SK-N-SH (cell line): ENCODE data around the gene RHBDD3. TPM values are rescaled to one million over a fixed set of nuclear protein-coding genes. Genes with fewer than 3 reads are reported as not detected.
"Not testable (repeated sequence)": the region's sequence is repeated elsewhere in the genome, so short reads cannot be mapped to it uniquely, and the experiment has no call there.

Experiments used
- CTCF ChIA-PET: fragments of 300-600, 350-600 bp; formaldehyde crosslinking; extraction: SDS; loops from one replicate; lab custom pipeline; 2021; lab: Yijun Ruan, JAX
- POLR2A ChIA-PET: fragments of 350-600 bp; sonication (Branson Sonifier 250); formaldehyde crosslinking; extraction: SDS; loops from one replicate; lab custom pipeline; 2020; ENCODE audit warnings: antibody characterized with exemption, inconsistent platforms; lab: Yijun Ruan, JAX
- DNase-seq: peaks from one replicate; pipeline ENCODE4 v3.0.0; 2012
- H2AFZ ChIP-seq: fragments of 200-600 bp; sonication (generic); 2 replicates; pipeline ENCODE4 v1.8.1; 2016; ENCODE audit warnings: antibody characterized with exemption, mild to moderate bottlenecking, low read depth
- H3F3A ChIP-seq: fragments of 200-600 bp; sonication (generic); replicated peaks from 2 replicates; pipeline ENCODE3; 2016; ENCODE audit warnings: antibody characterized with exemption, mild to moderate bottlenecking; ENCODE audit not compliant: insufficient read depth
- H3K27ac ChIP-seq, 2 experiments: fragments of 200-500 bp in 1 of 2; fragments of 200-600 bp in 1 of 2; sonication (Bioruptor generic) in 1 of 2; sonication (generic), shearing (Covaris generic) in 1 of 2; 2 replicates each; pipeline versions ENCODE4 v1.5.1 to v1.6.1; 2014 to 2016; ENCODE audit warnings: low read depth in 2 of 2, inconsistent platforms in 1 of 2, low read length in 1 of 2, mild to moderate bottlenecking in 1 of 2, mixed read lengths in 1 of 2
- H3K27me3 ChIP-seq: fragments of 200-600 bp; sonication (generic), shearing (Covaris generic); 2 replicates; pipeline ENCODE4 v1.6.1; 2016; ENCODE audit warnings: mixed run types; ENCODE audit not compliant: insufficient read depth
- H3K36me3 ChIP-seq, 2 experiments: fragments of 200-500 bp in 1 of 2; fragments of 200-600 bp in 1 of 2; sonication (Bioruptor generic) in 1 of 2; sonication (generic) in 1 of 2; replicated peaks in 1 of 2; 2 replicates each; pipeline versions ENCODE3 to v1.5.1; 2014 to 2016; ENCODE audit warnings: low read length in 1 of 2, mild to moderate bottlenecking in 1 of 2; ENCODE audit not compliant: insufficient read depth in 2 of 2, control insufficient read depth in 1 of 2
- H3K4me1 ChIP-seq, 2 experiments: fragments of 200-500 bp in 1 of 2; fragments of 200-600 bp in 1 of 2; sonication (Bioruptor generic) in 1 of 2; sonication (generic), shearing (Covaris generic) in 1 of 2; 2 replicates each; pipeline versions ENCODE4 v1.5.1 to v1.6.1; 2014 to 2016; ENCODE audit warnings: low read depth in 1 of 2, low read length in 1 of 2, mixed run types in 1 of 2; ENCODE audit not compliant: insufficient read depth in 2 of 2, control insufficient read depth in 1 of 2
- H3K4me2 ChIP-seq: fragments of 200-600 bp; sonication (generic), shearing (Covaris generic); 2 replicates; pipeline ENCODE4 v1.6.1; 2017; ENCODE audit warnings: mixed run types
- H3K4me3 ChIP-seq, 2 experiments: fragments of 200-500 bp in 1 of 2; fragments of 200-600 bp in 1 of 2; sonication (Bioruptor generic) in 1 of 2; sonication (generic), shearing (Covaris generic) in 1 of 2; 2 replicates each; pipeline versions ENCODE4 v1.5.1 to v1.8.1; 2014 to 2016; ENCODE audit warnings: low read depth in 2 of 2, inconsistent platforms in 1 of 2, low read length in 1 of 2, mild to moderate bottlenecking in 1 of 2, mixed read lengths in 1 of 2, moderate library complexity in 1 of 2
- H3K79me2 ChIP-seq: fragments of 200-600 bp; sonication (generic); 2 replicates; pipeline ENCODE4 v1.8.1; 2017; ENCODE audit warnings: mild to moderate bottlenecking; ENCODE audit not compliant: insufficient read depth
- H3K9ac ChIP-seq: fragments of 200-600 bp; sonication (generic); 2 replicates; pipeline ENCODE4 v1.6.1; 2017; ENCODE audit warnings: mixed run types
- H3K9me2 ChIP-seq: fragments of 200-600 bp; sonication (generic); 2 replicates; pipeline ENCODE4 v1.6.1; 2017; ENCODE audit warnings: mixed run types
- H3K9me3 ChIP-seq: fragments of 200-600 bp; sonication (generic); 2 replicates; pipeline ENCODE4 v1.6.1; 2017; ENCODE audit warnings: mixed run types, mild to moderate bottlenecking, moderate library complexity
- H4K20me1 ChIP-seq: fragments of 200-600 bp; sonication (generic); 2 replicates; pipeline ENCODE4 v1.6.1; 2017; ENCODE audit warnings: mild to moderate bottlenecking, mixed run types; ENCODE audit not compliant: insufficient read depth
- CTCF ChIP-seq: fragments of 200-600 bp; sonication (generic); IDR thresholded peaks from 2 replicates; pipeline ENCODE4 v1.6.1; 2017; ENCODE audit warnings: antibody characterized with exemption, mild to moderate bottlenecking, moderate library complexity
- EP300 ChIP-seq, 2 experiments: IDR thresholded peaks; 2 replicates each; pipeline versions ENCODE4 v1.4.0 to v1.6.1; 2012; ENCODE audit warnings: borderline replicate concordance in 1 of 2, low read depth in 1 of 2, low read length in 1 of 2
- GABPA ChIP-seq: IDR thresholded peaks from 2 replicates; pipeline ENCODE4 v1.4.0; 2012; ENCODE audit warnings: low read depth, mild to moderate bottlenecking
- PBX3 ChIP-seq: IDR thresholded peaks from 2 replicates; pipeline ENCODE4; 2012
- RAD21 ChIP-seq: IDR thresholded peaks from 2 replicates; pipeline ENCODE4 v1.6.1; 2012; ENCODE audit warnings: mild to moderate bottlenecking, low read length
- SMC3 ChIP-seq: IDR thresholded peaks from 2 replicates; pipeline ENCODE4 v1.6.1; 2012; ENCODE audit warnings: low read depth, low read length, improper control_type of control experiment
- TCF12 ChIP-seq: IDR thresholded peaks from 2 replicates; pipeline ENCODE4 v1.4.0; 2012
- TEAD4 ChIP-seq: IDR thresholded peaks from 2 replicates; pipeline ENCODE4 v1.4.0; 2012; ENCODE audit warnings: mild to moderate bottlenecking, borderline replicate concordance; ENCODE audit not compliant: insufficient read depth
- USF2 ChIP-seq: fragments of 150-350 bp; IDR thresholded peaks from 2 replicates; pipeline ENCODE4 v1.6.1; 2017; ENCODE audit warnings: antibody characterized with exemption, low read length, low read depth, borderline replicate concordance
- ZBTB33 ChIP-seq: IDR thresholded peaks from 2 replicates; pipeline ENCODE4 v1.4.0; 2012; ENCODE audit warnings: low read depth, borderline replicate concordance
- WGBS: methylation state at CpG from one replicate; pipeline ENCODE4 v1.1.6; 2017; ENCODE audit warnings: low lambda C conversion rate; 5-methylcytosine and 5-hydroxymethylcytosine counted together
- polyA plus RNA-seq, 3 experiments: library from polyadenylated mRNA; depleted of rRNA; stranded (reverse); fragments of >200 nt; gene quantifications; 2 replicates each; pipeline ENCODE4 v1.2.3, GENCODE V29; 2012

The RHBDD3 gene
- polyA plus RNA-seq, 1 of the 3 experiments (the other 2 are of a cell fraction): 19.0 TPM

- ChIA-PET POLR2A (no interaction called here), CTCF (interaction anchor here (0.6 to 1.2 kb wide), 3 partner anchors 13 to 396 kb away, joined by 3 read pairs; no protein-coding TSS in a partner anchor)
- Histone ChIP-seq H3K9me3 (no peaks in the 10 kb centered on the region), H3K4me2 (no peak overlapping the region), H2AFZ (no peak overlapping the region), H3K4me1 (no peaks in the 10 kb centered on the region), H3K27ac (no peak overlapping the region), H3F3A (no peaks in the 10 kb centered on the region), H3K36me3 (no peaks in the 10 kb centered on the region), H3K9ac (no peak overlapping the region), H4K20me1 (no peaks in the 10 kb centered on the region), H3K9me2 (no peaks in the 10 kb centered on the region), H3K27me3 (no peaks in the 10 kb centered on the region), H3K79me2 (no peaks in the 10 kb centered on the region), H3K4me3 (no peak overlapping the region)
- no peak for DNase-seq
- 77% methylated on average over 4 of the region's 5 CpGs for WGBS
- TF ChIP-seq SMC3 (no peak), ZBTB33 (no peak)
These were observed 16.5 kb downstream of the RHBDD3 start for GRCh38 chr22:29251265-29251664.

GRCh38 chr22:29247891-29248290 is 19.9 kb downstream of the RHBDD3 start:
- H3K4me1 ChIP-seq, H3K79me2 ChIP-seq, H3K27ac ChIP-seq, POLR2A ChIA-PET, H3K9me2 ChIP-seq, H2AFZ ChIP-seq, H3K36me3 ChIP-seq, DNase-seq, H3K27me3 ChIP-seq, H4K20me1 ChIP-seq, H3K4me3 ChIP-seq, H3K9ac ChIP-seq, H3K9me3 ChIP-seq, H3K4me2 ChIP-seq, H3F3A ChIP-seq: not testable (repeated sequence)
- 88% methylated on average over 10 of the region's 10 CpGs for WGBS
- CTCF ChIA-PET: interaction anchor here (1.4 to 3.2 kb wide), 3 partner anchors 9 to 1228 kb away, joined by 5 to 57 read pairs (median 7); no protein-coding TSS in a partner anchor

- H3K9me3 ChIP-seq: no peaks in the 10 kb centered on the region
- H2AFZ ChIP-seq: no peak overlapping the region
- H3K4me2 ChIP-seq: no peak overlapping the region
- H3K4me3 ChIP-seq: peak overlapping the region in 1 of 2 experiments; percentile 30; a peak in 1 of 4 replicates
- no peaks in the 10 kb centered on the region for H4K20me1 ChIP-seq
- no peaks in the 10 kb centered on the region for H3F3A ChIP-seq
- H3K4me1 ChIP-seq: peaks cover 0 to 4% of the 10 kb centered on the region in 2 experiments; a peak in 1 of 4 replicates
- no peak overlapping the region for H3K27ac ChIP-seq
- H3K79me2 ChIP-seq: no peaks in the 10 kb centered on the region
- H3K36me3 ChIP-seq: no peaks in the 10 kb centered on the region
- H3K27me3 ChIP-seq: no peaks in the 10 kb centered on the region
- ChIA-PET POLR2A (interaction anchor here (0.6 kb wide), 1 partner anchor 456 kb away, joined by 3 read pairs; no protein-coding TSS in a partner anchor), CTCF (interaction anchor here (0.5 to 3.2 kb wide), 88 partner anchors 9 to 1359 kb away, joined by 3 to 57 read pairs (median 4); partner anchors contain the start of genes EMID1, EWSR1, GAS2L1 and RHBDD3)
- no peaks in the 10 kb centered on the region for H3K9me2 ChIP-seq
- 37% methylated on average over 11 of the region's 11 CpGs for WGBS
- peak; percentile 84 for DNase-seq
- H3K9ac ChIP-seq: no peak overlapping the region
- TF ChIP-seq CTCF: peak; percentile 93
- no peak for TF ChIP-seq USF2
- TF ChIP-seq GABPA: no peak
- TF ChIP-seq EP300 (IDR thresholded peaks at IDR 0.05; ENCODE audit: borderline replicate concordance in 1 of 2, low read depth in 1 of 2, low read length in 1 of 2): no peak
- peak; percentile 89 for TF ChIP-seq SMC3
- peak; percentile 93 for TF ChIP-seq RAD21
- no peak for TF ChIP-seq PBX3
- no peak for TF ChIP-seq ZBTB33
- TF ChIP-seq TEAD4: no peak
- no peak for TF ChIP-seq TCF12
These were observed 22.0 kb downstream of the RHBDD3 start for GRCh38 chr22:29245626-29246385.
